Stimulated activated naive CD8-positive, alpha-beta T cell treated with anti-CD3 and anti-CD28 coated beads, Interleukin-15, Interleukin-2, amounts not matched to agents 100 ng/mL and 50 ng/mL, for 24 hours (primary cell): ENCODE measurements around the gene ZNF382.
"Not testable (repeated sequence)": the region's sequence is repeated elsewhere in the genome, so short reads cannot be mapped to it uniquely, and the experiment has no call there.

Experiments
- H3K27ac Mint-ChIP-seq: one replicate; pipeline ENCODE4 v1.8.0; 2021; ENCODE audit warnings: mild to moderate bottlenecking, mixed read lengths
- H3K27me3 Mint-ChIP-seq: one replicate; pipeline ENCODE4 v1.8.0; 2021; ENCODE audit warnings: mixed read lengths
- H3K36me3 Mint-ChIP-seq: one replicate; pipeline ENCODE4 v1.8.0; 2021; ENCODE audit warnings: low read depth, mixed read lengths
- H3K4me1 Mint-ChIP-seq: one replicate; pipeline ENCODE4 v1.8.0; 2021; ENCODE audit warnings: low read depth, mixed read lengths
- H3K4me3 Mint-ChIP-seq: one replicate; pipeline ENCODE4 v1.8.0; 2021; ENCODE audit warnings: mild to moderate bottlenecking, mixed read lengths
- H3K9me3 Mint-ChIP-seq: one replicate; pipeline ENCODE4 v1.8.0; 2021; ENCODE audit warnings: mixed read lengths

The ZNF382 gene

DNA sequence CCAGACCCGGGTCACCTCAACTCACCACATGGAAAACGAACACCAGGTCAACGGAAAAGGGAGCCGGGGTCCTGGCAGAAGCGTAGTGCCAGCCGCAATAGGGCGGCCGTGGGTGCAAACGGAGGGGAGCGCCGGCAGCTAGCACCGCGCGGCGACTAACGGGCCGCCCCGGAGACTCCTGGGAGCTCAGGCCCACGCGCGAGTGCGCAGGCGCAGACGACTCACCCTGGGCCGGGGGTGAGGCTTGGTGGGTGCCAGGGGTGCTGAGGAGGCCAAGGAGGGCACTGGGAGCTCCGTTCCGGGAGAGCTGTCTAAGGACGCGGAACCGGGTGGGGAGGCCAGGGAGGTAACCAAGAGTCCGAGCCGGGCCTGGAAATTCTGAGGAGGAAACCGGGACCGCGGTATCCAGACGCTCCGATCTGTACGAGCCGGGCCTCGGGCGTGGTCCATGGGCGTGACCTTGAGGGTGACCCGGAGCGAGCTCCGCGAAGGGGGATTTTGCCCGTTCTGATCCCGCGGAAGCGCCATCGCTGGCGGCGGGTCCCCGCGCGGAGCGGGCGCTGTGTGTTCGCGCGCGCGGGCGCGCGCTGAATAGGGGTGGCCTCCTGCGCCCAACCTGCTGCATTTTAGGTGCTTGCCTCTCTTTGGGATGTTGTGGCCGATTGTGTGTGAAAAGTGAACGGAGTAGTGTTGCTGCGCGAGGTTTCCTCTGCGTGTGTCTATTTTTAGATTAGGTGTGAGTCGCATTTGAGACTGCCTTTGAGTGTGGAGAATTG lies at the start of gene ZNF382:
Gene ZNF382 (plus strand): TSS at position 213 of the 776 bp plus-strand sequence. CDS start 4,602 bp downstream, outside the sequence.
- H3K27ac Mint-ChIP-seq = peak within 1 kb of the TSS; percentile 89
- H3K9me3 Mint-ChIP-seq = peaks cover 20% of the 10 kb centered on the region
- peak within 1 kb of the TSS; percentile 88 for H3K4me3 Mint-ChIP-seq
- peaks cover 54% of the 10 kb centered on the region for H3K36me3 Mint-ChIP-seq
- peaks cover 31% of the 10 kb centered on the region for H3K4me1 Mint-ChIP-seq
- no peaks in the 10 kb centered on the region for H3K27me3 Mint-ChIP-seq

DNA sequence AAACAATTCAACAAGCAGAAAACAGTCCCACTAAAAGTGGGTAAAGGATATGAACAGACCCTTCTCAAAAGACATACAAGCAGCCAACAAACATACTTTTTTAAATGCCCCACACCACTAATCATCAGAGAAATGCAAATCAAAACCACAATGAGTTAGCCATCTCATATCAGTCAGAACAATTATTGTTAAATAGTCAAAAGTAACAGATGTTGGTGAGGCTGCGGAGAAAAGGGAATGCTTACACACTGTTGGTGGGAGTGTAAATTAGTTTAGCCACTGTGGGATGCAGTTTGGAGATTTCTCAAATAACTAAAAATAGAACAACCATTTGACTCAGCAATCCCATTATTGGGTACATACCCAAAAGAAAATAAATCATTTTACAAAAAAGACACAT lies 40.7 kb upstream of the ZNF382 start:
- peaks cover 54% of the 10 kb centered on the region for H3K9me3 Mint-ChIP-seq
- no peaks in the 10 kb centered on the region for H3K27me3 Mint-ChIP-seq
- H3K36me3 Mint-ChIP-seq = peaks cover 96% of the 10 kb centered on the region
- H3K4me3 Mint-ChIP-seq = no peak overlapping the region
- peaks cover 7% of the 10 kb centered on the region for H3K4me1 Mint-ChIP-seq
- no peak overlapping the region for H3K27ac Mint-ChIP-seq

DNA sequence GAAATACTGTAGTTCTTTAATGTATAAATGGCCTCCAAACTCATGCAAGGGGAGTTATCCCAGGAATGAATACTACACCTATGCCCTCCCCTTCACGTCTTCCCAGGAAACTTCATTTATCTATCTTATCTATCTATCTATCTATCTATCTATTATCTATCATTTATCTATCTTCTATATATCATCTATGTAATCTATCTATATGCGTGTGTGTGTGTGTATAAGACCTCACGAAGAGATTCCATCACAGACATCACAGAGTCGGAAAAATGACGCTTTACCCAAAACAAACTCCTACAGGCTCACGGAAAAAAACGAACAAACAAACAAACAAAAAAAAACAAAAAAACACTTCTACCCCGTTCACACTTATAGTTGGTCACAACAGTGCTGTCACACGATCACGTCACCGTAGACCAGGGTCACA lies 32.5 kb upstream of the ZNF382 start:
- Mint-ChIP-seq H3K36me3 (peaks cover 78% of the 10 kb centered on the region), H3K27me3 (no peaks in the 10 kb centered on the region), H3K4me1 (peaks cover 38% of the 10 kb centered on the region), H3K27ac (peak overlapping the region; percentile 99), H3K4me3 (peak overlapping the region; percentile 100), H3K9me3 (peaks cover 25% of the 10 kb centered on the region)

DNA sequence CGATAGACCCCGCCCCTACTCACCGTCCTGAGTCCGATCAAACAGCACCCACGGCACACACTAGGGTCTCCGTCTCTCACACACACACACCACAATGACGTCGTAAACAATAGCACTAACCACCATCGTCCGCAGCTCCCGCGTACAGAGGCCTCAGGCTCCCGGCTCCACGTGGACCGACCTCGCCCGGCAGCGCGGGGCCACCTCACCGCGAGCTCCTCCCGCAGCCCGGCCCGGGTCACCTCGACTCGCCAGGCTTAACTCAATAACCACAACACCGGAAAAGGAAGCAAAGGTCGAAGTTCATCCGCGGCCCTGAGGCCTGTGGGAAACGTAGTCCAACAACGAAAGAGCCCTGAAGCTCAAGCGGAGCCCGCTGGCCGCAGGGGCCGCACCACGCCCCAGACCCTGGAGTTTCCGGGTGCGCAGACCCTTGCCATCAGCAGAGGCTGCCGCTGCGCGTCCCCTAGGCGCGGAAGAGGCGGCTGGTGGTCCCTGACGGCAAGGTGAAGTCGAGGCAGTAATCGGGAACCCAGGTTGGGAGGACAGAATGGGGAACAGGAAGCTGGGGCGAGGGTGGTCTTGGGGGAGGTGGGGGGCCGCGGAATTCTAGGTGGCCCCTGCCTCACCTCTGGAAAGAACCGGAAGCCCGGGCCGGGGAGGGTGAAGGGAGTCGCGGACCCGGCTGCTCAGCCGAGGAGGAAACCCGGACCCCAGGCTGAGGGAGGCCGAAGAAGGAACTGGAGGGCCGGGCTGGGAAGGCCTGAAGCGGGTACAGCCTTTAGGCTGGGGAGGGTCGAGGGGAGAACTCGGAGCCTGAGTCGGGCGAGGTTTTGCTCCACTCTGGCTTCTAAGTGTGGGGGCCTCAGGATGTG lies 31.9 kb upstream of the ZNF382 start, which contains the start of gene ZNF529:
Gene ZNF529 (minus strand): TSS at position 273 of the 875 bp plus-strand sequence. CDS start 946 bp downstream, outside the sequence.
- peaks cover 38% of the 10 kb centered on the region for H3K4me1 Mint-ChIP-seq

DNA sequence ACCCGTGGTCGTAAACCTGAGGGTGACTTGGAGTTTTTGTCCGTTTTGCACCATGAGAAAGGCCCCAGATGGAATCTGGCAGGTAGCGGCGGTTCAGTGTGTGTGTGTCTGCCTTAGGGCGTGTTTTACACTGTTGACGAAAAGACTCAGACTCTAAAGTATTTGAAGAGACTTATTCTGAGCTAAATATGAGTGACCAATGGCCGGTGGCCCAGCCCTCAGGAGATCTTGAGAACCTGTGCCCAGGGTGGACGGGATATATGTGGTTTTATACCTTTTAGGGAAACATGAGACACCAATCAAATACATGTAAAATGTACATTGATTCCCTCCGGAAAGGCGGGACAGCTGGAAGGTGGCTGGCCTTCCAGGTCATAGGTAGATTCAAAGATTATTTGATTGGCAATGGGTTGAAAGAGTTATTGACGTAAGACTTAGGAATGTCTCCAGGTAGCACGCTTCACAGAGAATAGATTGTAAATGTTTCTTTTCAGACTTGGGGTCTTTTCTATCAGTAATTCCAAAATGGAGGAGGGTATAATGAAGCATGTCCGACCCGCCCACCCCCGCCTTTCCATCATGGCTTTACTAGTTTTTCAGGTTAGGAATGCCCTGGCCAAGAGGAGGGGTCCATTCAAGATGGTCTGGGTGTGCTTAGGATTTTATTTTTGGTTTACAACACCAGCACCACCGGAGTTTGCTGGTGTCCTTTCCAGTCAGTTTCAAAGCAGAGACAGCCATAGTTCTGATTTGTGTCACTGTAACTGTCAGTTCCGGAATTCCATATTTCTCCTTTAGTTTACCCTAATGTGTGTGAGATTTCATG lies 31.0 kb upstream of the ZNF382 start:
- peak overlapping the region; percentile 99 for H3K27ac Mint-ChIP-seq
- H3K27me3 Mint-ChIP-seq = no peaks in the 10 kb centered on the region
- H3K9me3 Mint-ChIP-seq = peaks cover 16% of the 10 kb centered on the region
- H3K4me1 Mint-ChIP-seq = peaks cover 38% of the 10 kb centered on the region
- peak overlapping the region; percentile 100 for H3K4me3 Mint-ChIP-seq
- H3K36me3 Mint-ChIP-seq = peaks cover 74% of the 10 kb centered on the region

More for the DNA sequence above, 31.9 kb upstream of the ZNF382 start, which contains the start of gene ZNF529:
- Mint-ChIP-seq H3K4me3 (peak within 1 kb of the TSS; percentile 100), H3K27ac (peak within 1 kb of the TSS; percentile 99), H3K27me3 (no peaks in the 10 kb centered on the region), H3K36me3 (peaks cover 76% of the 10 kb centered on the region), H3K9me3 (peaks cover 19% of the 10 kb centered on the region)

DNA sequence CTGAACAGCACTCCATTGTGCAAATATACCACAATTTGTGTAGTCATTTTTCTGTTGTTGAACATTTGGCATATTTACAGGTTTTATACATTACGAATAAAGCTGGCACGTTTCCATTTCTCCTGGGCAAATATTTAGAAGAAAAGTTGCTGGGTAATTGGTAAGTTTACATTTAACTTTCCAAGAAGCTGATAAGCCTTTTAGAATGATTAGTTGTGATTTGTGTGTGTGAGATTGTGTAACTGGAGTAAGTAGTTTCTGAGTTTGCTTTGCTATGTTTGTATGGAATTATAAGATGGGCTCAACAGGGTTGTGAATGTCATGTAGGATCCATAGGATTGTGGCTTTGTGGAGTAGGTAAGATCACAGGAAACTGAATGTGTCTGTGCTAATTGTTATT lies 30.4 kb upstream of the ZNF382 start:
- H3K9me3 Mint-ChIP-seq = peaks cover 18% of the 10 kb centered on the region
- peaks cover 74% of the 10 kb centered on the region for H3K36me3 Mint-ChIP-seq
- peak overlapping the region; percentile 100 for H3K4me3 Mint-ChIP-seq
- peak overlapping the region; percentile 2 for H3K27ac Mint-ChIP-seq
- H3K27me3 Mint-ChIP-seq = no peaks in the 10 kb centered on the region
- peaks cover 38% of the 10 kb centered on the region for H3K4me1 Mint-ChIP-seq

DNA sequence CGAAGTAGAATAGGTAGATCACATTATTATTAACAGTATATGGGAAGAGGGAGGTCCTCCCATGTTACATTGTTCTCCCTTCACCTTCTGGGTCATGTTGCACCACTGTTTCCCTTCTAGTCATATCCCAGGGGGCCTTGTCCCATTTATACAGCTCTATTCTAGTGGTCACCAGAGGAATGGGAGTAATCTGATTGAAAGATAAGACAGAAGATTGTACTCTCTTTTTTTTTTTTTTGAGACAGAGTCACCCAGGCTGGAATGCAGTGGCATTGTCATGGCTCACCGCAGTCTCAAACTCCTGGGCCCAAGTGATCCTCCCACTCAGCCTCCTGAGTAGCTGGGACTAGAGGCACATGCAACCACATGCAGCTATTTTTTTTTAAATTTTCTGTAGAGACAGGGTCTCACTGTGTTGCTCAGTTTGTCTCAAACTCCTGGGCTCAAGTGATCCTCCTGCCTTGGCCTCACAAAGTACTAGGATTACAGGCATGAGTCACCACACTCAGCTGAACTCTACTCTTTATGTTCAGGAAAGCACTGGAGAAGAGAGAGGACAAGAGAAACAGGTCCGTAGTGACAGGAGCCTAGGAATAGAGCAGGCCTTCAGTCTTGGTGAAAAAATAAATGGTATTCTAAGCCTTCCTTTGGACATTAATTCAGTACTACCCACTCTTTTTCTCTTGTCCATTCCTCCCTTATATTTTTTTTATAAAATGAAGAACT lies 27.7 kb upstream of the ZNF382 start:
- H3K4me3 Mint-ChIP-seq = no peak overlapping the region
- no peak overlapping the region for H3K27ac Mint-ChIP-seq
- peaks cover 81% of the 10 kb centered on the region for H3K36me3 Mint-ChIP-seq
- peaks cover 24% of the 10 kb centered on the region for H3K4me1 Mint-ChIP-seq
- H3K27me3 Mint-ChIP-seq = no peaks in the 10 kb centered on the region
- peaks cover 31% of the 10 kb centered on the region for H3K9me3 Mint-ChIP-seq

DNA sequence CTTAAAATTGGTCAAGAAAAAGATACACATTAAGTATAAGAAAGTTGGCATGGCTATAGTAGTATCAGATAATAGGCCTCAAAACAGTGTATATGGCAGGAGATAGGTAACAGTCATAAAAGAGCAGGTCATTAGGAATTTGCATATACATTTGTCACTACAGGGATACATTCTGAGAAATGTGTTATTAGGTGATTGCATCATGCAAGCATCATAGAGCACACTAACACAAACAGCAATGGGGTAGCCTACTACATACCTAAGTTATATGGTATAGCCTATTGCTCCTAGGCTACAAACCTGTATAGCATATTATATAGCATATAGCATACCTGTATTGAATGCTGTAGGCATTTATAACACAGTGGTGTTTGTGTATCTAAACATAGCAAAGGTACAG lies 25.9 kb upstream of the ZNF382 start:
- Mint-ChIP-seq H3K36me3 (peaks cover 87% of the 10 kb centered on the region), H3K4me1 (peaks cover 13% of the 10 kb centered on the region), H3K27ac (no peak overlapping the region), H3K27me3 (no peaks in the 10 kb centered on the region), H3K9me3 (peaks cover 35% of the 10 kb centered on the region), H3K4me3 (no peak overlapping the region)

DNA sequence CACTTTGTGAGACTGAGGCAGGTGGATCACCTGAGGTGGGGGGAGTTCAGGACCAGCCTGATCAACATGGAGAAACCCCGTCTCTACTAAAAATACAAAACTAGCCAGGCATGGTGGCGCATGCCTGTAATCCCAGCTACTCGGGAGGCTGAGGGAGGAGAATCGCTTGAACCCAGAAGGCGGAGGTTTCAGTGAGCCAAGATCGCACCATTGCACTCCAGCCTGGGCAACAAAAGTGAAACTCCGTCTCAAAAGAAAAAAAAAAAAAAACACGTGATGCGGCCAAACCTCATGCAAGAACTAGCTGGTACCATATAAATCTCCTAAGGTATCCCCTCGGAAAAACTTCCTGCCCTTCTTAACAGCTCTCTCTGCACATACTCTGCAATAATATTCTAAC lies 2.4 kb upstream of the ZNF382 start:
- not testable (repeated sequence) for H3K27ac Mint-ChIP-seq, H3K27me3 Mint-ChIP-seq, H3K4me3 Mint-ChIP-seq
- Mint-ChIP-seq H3K4me1 (peaks cover 31% of the 10 kb centered on the region), H3K9me3 (peaks cover 19% of the 10 kb centered on the region), H3K36me3 (peaks cover 38% of the 10 kb centered on the region)

DNA sequence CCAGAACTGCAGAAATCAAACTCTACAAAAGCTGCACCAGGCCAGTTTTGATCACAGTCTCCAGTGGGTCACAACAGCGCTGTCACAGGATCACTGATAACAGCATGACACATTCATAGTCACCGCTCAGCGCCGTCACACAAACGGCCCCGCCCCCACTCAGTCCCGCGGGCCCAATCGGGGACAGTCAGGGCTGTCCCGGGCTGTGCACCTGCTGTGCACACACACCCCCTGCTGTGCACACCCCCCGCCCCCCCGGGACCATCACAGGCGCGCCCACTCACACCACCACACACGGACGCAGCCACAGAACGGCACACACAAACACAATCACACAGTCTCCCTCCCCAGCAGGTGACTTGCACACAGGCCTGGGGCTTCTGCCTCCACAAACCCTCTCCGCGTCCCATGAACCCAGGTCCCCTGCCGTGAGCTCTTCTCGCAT lies 435 bp upstream of the ZNF382 start:
- H3K4me1 Mint-ChIP-seq = peaks cover 31% of the 10 kb centered on the region
- peaks cover 48% of the 10 kb centered on the region for H3K36me3 Mint-ChIP-seq
- H3K27me3 Mint-ChIP-seq = no peaks in the 10 kb centered on the region
- H3K27ac Mint-ChIP-seq = peak overlapping the region; percentile 89
- peak overlapping the region; percentile 88 for H3K4me3 Mint-ChIP-seq
- H3K9me3 Mint-ChIP-seq = peaks cover 20% of the 10 kb centered on the region

DNA sequence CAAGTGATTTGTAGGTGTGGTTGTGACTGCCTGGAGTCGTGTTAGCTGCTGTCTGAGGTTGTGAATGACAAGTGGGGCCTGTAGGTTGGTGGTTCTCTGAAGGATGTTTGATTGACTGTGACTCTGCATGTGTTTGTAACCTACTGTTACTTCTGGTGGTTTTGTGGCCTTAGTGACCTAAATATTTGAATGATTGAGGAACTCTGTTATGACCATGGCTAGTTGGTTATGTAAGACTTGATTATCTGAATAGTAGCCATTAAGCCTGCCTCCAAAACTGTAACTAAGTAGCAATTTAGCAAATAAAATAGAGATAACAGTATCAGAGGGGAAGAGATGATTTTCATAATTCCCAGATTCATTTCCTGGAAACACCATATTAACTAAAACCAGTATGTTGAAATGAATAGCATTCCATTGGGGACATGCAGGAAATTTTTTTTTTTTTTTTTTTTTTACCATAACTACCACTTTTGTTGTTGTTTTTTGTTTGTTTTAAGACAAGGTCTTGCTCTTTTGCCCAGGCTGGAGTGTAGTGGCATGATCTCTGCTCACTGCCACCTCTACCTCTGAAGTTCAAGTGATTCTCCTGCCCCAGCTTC lies 865 bp downstream of the ZNF382 start:
- Mint-ChIP-seq H3K36me3 (peaks cover 57% of the 10 kb centered on the region), H3K4me3 (peak overlapping the region; percentile 88), H3K27ac (peak overlapping the region; percentile 89), H3K27me3 (no peaks in the 10 kb centered on the region), H3K4me1 (peaks cover 31% of the 10 kb centered on the region), H3K9me3 (peaks cover 20% of the 10 kb centered on the region)

DNA sequence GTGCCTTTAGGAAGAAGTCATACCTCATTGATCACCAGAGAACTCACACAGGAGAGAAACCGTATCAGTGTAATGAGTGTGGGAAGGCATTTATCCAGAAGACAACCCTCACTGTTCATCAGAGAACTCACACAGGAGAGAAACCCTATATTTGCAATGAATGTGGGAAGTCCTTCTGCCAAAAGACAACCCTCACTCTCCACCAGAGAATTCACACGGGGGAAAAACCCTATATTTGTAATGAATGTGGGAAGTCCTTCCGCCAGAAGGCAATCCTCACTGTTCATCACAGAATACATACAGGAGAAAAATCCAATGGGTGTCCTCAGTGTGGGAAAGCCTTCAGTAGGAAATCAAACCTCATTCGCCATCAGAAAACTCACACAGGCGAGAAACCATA lies 21.9 kb downstream of the ZNF382 start:
- H3K36me3 Mint-ChIP-seq = peaks cover 70% of the 10 kb centered on the region
- no peaks in the 10 kb centered on the region for H3K27me3 Mint-ChIP-seq
- H3K27ac Mint-ChIP-seq = no peak overlapping the region
- no peak overlapping the region for H3K4me3 Mint-ChIP-seq
- peaks cover 46% of the 10 kb centered on the region for H3K9me3 Mint-ChIP-seq
- no peaks in the 10 kb centered on the region for H3K4me1 Mint-ChIP-seq

DNA sequence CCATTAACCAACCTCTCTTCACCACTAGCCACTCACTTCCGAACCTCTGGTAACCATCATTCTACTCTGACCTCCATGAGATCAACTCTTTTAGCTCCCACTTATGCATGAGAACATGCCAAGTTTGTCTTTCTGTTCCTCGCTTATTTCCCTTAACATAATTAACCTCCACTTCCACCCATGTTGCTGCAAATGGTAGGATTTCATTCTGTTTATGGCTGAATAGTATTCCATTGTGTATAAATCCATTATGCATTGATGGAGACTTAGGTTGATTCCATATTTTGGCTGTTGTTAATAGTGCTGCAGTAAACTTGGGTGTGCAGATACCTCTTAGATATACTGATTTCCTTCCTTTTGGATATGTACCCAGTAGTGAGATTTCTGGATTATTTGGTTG lies 30.2 kb downstream of the ZNF382 start:
- Mint-ChIP-seq H3K36me3 (peaks cover 69% of the 10 kb centered on the region), H3K27ac (no peak overlapping the region), H3K27me3 (no peaks in the 10 kb centered on the region), H3K4me3 (no peak overlapping the region), H3K4me1 (no peaks in the 10 kb centered on the region), H3K9me3 (peaks cover 42% of the 10 kb centered on the region)
